ENCODE measurements around the gene NRBF2. TPM values are rescaled to one million over a fixed set of nuclear protein-coding genes. Genes with fewer than 3 reads are reported as not detected.

The NRBF2 gene
- total RNA-seq, 1 donor from 2014 or later, result 8.9 TPM

DNA sequence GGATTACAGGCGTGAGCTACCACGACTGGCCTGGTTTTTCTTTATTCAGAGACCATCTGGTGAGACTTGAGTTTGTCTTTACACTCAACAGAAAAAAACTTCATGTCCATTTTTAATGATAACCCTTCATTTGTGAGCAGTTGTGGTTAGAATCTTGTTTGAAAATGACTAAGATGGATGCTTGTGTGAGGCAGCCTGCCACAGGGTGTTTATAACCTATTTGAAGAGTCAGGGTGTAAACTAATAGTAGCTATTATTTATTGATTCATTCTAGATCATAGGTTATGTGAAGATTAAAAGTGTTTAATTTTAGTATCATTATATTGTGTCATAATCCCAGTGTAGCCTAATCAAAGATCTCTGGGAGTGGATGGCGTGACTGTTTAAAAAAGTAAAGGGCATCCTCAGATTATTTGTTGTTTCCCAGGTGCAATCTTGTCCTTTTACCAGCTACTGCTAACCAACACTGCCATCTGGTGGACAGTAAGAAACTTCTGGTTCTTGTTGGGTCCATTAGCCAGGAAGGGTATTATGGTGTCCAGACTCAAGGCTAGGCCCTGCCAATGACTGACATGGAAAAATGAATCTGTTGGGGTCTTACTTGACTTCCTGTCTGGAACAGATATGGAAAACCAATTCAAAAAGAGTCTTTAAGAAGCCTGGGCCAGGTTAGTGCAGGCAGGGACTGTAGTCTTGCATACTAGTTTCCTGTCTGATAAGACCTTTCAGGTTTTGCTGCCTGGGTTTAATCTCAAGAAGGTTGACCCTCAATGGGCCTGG is 24.9 kb downstream of the NRBF2 start:
- no peak overlapping the region for H3K4me3 ChIP-seq
- H3K4me1 ChIP-seq, result peaks cover 20% of the 10 kb centered on the region
- TF ChIP-seq, protein P1, sequence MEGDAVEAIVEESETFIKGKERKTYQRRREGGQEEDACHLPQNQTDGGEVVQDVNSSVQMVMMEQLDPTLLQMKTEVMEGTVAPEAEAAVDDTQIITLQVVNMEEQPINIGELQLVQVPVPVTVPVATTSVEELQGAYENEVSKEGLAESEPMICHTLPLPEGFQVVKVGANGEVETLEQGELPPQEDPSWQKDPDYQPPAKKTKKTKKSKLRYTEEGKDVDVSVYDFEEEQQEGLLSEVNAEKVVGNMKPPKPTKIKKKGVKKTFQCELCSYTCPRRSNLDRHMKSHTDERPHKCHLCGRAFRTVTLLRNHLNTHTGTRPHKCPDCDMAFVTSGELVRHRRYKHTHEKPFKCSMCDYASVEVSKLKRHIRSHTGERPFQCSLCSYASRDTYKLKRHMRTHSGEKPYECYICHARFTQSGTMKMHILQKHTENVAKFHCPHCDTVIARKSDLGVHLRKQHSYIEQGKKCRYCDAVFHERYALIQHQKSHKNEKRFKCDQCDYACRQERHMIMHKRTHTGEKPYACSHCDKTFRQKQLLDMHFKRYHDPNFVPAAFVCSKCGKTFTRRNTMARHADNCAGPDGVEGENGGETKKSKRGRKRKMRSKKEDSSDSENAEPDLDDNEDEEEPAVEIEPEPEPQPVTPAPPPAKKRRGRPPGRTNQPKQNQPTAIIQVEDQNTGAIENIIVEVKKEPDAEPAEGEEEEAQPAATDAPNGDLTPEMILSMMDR (IDR thresholded peaks at IDR 0.05; ENCODE audit: borderline replicate concordance), result peak; percentile 85
- H3K36me3 ChIP-seq, result peaks cover 21% of the 10 kb centered on the region
- H3K27ac ChIP-seq (replicated peaks), result no peak overlapping the region
- intact Hi-C loops (cut with micrococcal nuclease), result loop anchor here (10.0 kb wide), 1 partner anchor 563 kb away; no protein-coding TSS in a partner anchor
- no peaks in the 10 kb centered on the region for H3K27me3 ChIP-seq (ENCODE audit: low read depth)
- no peak for DNase-seq
- H3K9me3 ChIP-seq (replicated peaks), result no peaks in the 10 kb centered on the region

DNA sequence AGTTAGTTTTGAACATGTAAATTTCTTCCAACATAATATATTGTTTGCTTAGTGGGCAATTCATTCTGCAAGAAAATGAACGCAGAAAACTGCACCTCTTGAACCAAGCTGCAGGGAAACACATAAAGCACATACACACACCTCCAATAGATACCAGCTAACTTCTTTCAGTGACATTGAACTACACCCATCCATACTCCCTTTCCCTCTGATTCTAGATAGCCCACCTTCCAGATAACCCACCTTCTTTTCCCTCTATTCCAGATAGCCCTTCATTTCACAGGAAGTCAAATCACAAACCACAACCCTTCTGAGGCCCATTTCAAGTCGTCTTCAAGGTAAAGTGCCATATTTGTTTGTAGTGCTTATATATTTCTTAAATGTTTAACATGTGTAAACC is 28.5 kb downstream of the NRBF2 start:
- intact Hi-C loops (cut with micrococcal nuclease), result loop anchor here (2.0 kb wide), 1 partner anchor 559 kb away; no protein-coding TSS in a partner anchor
- Histone ChIP-seq H3K27ac (replicated peaks) (no peak overlapping the region), H3K36me3 (peaks cover 6% of the 10 kb centered on the region), H3K4me3 (no peak overlapping the region), H3K4me1 (peaks cover 21% of the 10 kb centered on the region), H3K27me3 (ENCODE audit: low read depth) (no peaks in the 10 kb centered on the region), H3K9me3 (replicated peaks) (no peaks in the 10 kb centered on the region)
- DNase-seq, result no peak
- TF ChIP-seq, protein P1 (IDR thresholded peaks at IDR 0.05; ENCODE audit: borderline replicate concordance), result no peak

DNA sequence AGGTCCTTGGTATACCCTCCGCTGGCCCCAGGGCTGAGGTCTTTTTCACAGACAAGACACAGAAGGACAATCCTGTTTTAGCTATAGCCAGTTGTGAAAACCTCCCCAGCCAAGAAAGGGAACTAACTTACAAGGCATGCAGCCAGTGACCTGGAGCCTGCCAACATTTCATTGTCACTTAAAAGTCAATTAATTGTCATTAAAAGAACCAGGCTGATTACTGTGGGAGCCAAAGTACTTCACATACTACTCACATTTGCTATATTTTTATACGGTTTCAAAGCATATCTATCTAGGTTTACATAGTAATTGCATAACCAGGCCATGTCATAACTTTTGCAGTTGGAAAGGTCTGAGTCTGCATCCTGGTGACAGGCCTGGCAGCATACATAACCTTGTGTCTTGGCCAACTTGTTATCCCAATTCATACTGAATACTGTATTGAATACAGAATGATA is 31.1 kb downstream of the NRBF2 start:
- Histone ChIP-seq H3K27ac (replicated peaks) (peak overlapping the region; percentile 58), H3K36me3 (peaks cover 6% of the 10 kb centered on the region), H3K9me3 (replicated peaks) (no peaks in the 10 kb centered on the region), H3K4me1 (peaks cover 19% of the 10 kb centered on the region), H3K4me3 (no peak overlapping the region), H3K27me3 (ENCODE audit: low read depth) (no peaks in the 10 kb centered on the region)
- TF ChIP-seq, protein P1 (IDR thresholded peaks at IDR 0.05; ENCODE audit: borderline replicate concordance), result no peak
- intact Hi-C loops (cut with micrococcal nuclease), result no loop called here
- DNase-seq, result no peak

DNA sequence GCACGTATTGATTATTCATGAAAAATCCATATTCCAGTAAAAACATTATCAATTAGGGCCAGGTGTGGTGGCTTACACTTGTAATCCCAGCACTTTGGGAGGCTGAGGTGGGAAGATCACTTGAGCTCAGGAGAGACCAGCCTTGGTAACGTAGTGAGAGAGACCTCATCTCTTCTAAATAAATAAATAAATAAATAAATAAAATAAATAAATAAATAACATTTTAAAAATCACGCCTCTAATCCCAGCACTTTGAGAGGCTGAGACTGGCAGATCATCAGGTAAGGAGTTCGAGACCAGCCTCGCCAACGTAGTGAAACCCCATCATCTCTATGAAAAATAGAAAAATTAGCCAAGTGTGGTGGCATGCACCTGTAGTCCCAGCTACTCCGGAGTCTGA is 32.1 kb downstream of the NRBF2 start:
- H3K9me3 ChIP-seq (replicated peaks), result no peaks in the 10 kb centered on the region
- H3K4me3 ChIP-seq, result no peak overlapping the region
- H3K27me3 ChIP-seq (ENCODE audit: low read depth), result no peaks in the 10 kb centered on the region
- DNase-seq, result no peak
- no peak overlapping the region for H3K27ac ChIP-seq (replicated peaks)
- intact Hi-C loops (cut with micrococcal nuclease), result no loop called here
- H3K36me3 ChIP-seq, result peaks cover 16% of the 10 kb centered on the region
- TF ChIP-seq, protein P1 (IDR thresholded peaks at IDR 0.05; ENCODE audit: borderline replicate concordance), result no peak
- H3K4me1 ChIP-seq, result peaks cover 22% of the 10 kb centered on the region

DNA sequence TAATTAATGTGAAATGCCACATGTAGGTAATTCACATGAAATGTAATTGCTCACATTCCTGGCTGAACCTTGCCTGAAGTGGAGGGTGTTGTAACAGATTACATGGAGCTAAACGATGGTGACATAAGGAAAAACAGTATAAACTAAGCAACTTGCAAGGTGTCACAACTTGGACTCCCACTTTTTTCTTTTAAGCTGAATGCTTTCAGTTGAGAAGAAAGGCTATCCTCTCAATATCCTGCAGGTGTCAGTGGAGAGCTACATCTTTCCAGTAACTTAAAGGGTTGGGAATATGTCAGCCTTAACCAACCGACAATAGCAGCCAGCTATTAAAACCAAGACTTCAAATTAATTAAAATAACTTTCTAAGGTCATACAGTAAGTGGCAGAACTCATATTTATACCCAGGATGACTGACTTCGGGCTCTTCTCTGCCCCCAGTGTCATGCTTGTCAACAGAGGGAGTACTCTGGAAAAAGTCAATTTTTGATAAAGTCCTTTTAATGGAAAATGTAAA is 33.7 kb downstream of the NRBF2 start:
- Histone ChIP-seq H3K27me3 (ENCODE audit: low read depth) (no peaks in the 10 kb centered on the region), H3K9me3 (replicated peaks) (no peaks in the 10 kb centered on the region), H3K4me3 (no peak overlapping the region), H3K4me1 (peaks cover 32% of the 10 kb centered on the region), H3K36me3 (peaks cover 22% of the 10 kb centered on the region), H3K27ac (replicated peaks) (peak overlapping the region; percentile 20)
- DNase-seq, result no peak
- intact Hi-C loops (cut with micrococcal nuclease), result no loop called here
- TF ChIP-seq, protein P1 (IDR thresholded peaks at IDR 0.05; ENCODE audit: borderline replicate concordance), result peak; percentile 90

Measured in left ventricle myocardium inferior (tissue), 1 donor.